Hair follicular keratinocyte (primary cell): ENCODE data around the gene RGSL1. TPM values are rescaled to one million over a fixed set of nuclear protein-coding genes. Genes with fewer than 3 reads are reported as not detected.

Experiments
- total RNA-seq: library from RNA; depleted of rRNA; stranded (reverse); fragments of >200 nt; gene quantifications from 2 replicates; pipeline ENCODE4 v1.2.3, GENCODE V29; 2015

RGSL1 gene
- total RNA-seq: not detected in 2 replicates

GRCh38 chr1:182450087-182450486, at the start of gene RGSL1:
RGSL1 (plus strand) TSS chr1:182450146; CDS start chr1:182450166, 20 bp downstream.

GRCh38 chr1:182400567-182400966, 49.4 kb upstream of the RGSL1 start, which contains the start of gene TEDDM1:
TEDDM1 (minus strand) TSS chr1:182400667; CDS start chr1:182400485, 182 bp downstream.

DNA sequence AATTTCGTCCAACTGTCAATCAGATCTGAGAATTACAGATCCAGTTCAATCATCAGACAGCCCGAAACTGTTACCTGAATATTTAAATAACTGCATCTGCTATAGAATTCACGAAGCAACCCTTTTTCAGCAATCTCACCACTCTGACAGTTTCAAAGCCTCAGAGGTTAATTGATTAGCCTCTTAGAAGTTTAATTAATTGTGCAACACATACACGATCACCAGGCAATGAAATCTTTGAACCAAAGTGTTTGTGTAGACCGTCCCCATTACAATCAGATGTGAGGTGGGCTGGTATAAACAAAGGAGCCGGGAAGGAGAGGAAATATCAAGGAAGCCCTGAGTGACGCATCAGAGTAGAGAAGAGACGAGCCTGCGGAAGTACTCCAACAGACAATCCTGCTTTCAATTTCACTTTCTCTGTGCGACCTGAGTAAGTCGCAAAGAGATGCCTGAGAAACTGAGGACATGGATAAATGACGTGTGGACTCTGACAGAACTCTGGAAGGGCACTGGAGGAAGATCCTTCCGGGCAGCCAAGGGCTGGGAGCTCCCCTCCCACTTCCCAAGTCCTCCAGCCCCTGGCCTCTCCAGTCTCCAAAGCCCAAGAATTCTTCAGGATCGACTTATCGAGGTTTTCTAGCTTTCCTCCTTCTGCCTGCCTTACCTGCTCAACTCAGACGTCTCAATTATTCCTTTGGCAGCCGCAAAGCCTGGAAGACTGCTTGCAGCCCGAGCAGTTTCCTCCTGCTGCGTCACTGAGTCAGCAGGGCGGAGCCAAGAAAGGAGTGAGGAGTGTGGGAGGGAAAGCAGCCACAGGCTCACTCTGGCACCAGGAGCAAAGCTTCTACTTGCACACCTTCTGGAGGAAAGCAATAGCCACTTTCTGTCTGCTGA, 138.8 kb downstream of the RGSL1 start, which contains the start of gene RNASEL:
TSS of gene RNASEL (minus strand) at position 757 of the 897 bp plus-strand sequence. CDS start 2,450 bp downstream, outside the sequence.

GRCh38 chr1:182604175-182605164, 154.5 kb downstream of the RGSL1 start, which contains the start of gene RGS16:
RGS16 (minus strand) TSS chr1:182604389; CDS start chr1:182604259, 130 bp downstream.

Other genes starting within 250 kb of the RGSL1 start
- 403 and 430 TPM in 2 replicates for gene GLUL, start 58.4 kb upstream of the RGSL1 start, total RNA-seq
- gene TEDDM1, start 49.5 kb upstream of the RGSL1 start, total RNA-seq: not detected in 2 replicates
- gene RNASEL, start 139.1 kb downstream of the RGSL1 start, total RNA-seq: 2.7 and 3.8 TPM in 2 replicates
- gene RGS16, start 154.2 kb downstream of the RGSL1 start, total RNA-seq: 0.19 and 0.23 TPM in 2 replicates
- not detected in 2 replicates for gene RGS8, start 234.4 kb downstream of the RGSL1 start, total RNA-seq